ENCODE measurements around the gene TENM4. TPM values are rescaled to one million over a fixed set of nuclear protein-coding genes. Genes with fewer than 3 reads are reported as not detected.

Gene TENM4
- total RNA-seq, 1 donor from 2014 or later, result 0.63 TPM

DNA sequence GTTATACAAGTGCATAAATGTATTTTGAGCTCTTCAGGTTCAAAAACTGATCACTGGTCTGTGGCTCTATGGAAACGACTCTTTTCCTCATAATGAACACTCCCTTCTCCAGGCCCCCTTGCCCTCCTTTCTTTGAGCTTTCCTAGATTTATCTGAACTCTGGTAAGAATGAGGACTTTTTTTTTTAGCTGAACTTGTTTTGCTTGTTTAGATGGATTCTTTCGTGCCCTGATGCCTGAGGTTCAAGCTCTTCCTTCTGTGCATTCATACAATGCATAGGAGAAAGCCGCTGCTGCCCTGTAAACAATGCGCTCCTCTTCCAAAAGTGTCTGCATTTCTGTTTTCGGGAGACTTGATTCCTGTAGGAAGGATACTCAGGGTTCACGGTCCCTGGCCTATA is 205.1 kb downstream of the TENM4 start:
- TF ChIP-seq, protein P1, sequence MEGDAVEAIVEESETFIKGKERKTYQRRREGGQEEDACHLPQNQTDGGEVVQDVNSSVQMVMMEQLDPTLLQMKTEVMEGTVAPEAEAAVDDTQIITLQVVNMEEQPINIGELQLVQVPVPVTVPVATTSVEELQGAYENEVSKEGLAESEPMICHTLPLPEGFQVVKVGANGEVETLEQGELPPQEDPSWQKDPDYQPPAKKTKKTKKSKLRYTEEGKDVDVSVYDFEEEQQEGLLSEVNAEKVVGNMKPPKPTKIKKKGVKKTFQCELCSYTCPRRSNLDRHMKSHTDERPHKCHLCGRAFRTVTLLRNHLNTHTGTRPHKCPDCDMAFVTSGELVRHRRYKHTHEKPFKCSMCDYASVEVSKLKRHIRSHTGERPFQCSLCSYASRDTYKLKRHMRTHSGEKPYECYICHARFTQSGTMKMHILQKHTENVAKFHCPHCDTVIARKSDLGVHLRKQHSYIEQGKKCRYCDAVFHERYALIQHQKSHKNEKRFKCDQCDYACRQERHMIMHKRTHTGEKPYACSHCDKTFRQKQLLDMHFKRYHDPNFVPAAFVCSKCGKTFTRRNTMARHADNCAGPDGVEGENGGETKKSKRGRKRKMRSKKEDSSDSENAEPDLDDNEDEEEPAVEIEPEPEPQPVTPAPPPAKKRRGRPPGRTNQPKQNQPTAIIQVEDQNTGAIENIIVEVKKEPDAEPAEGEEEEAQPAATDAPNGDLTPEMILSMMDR (IDR thresholded peaks at IDR 0.05; ENCODE audit: borderline replicate concordance), result no peak
- no peaks in the 10 kb centered on the region for H3K9me3 ChIP-seq (replicated peaks)
- H3K36me3 ChIP-seq, result no peaks in the 10 kb centered on the region
- no peak for DNase-seq
- H3K4me3 ChIP-seq, result no peak overlapping the region
- H3K27me3 ChIP-seq (ENCODE audit: low read depth), result peaks cover 4% of the 10 kb centered on the region
- H3K4me1 ChIP-seq, result peaks cover 21% of the 10 kb centered on the region
- no peak overlapping the region for H3K27ac ChIP-seq (replicated peaks)
- intact Hi-C loops (cut with micrococcal nuclease), result no loop called here

DNA sequence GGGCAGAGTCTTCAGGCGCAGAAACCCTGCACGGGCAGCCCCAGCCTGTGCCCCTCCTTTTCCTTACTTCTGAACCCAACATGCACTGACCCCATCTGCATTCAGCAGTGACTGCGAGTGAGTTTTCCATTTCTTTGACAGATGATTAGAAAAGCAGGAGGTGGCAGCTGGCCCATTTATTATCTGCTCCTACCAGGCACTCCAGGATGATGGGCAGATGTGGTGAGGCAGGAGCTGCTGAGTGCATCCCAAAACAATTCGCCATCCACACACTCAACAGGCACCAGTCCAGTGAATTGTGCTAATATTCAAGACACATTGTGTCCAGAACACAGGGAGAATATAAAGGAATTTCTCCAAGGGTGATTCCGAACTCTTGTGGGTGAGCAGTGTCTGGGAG is 208.5 kb downstream of the TENM4 start:
- intact Hi-C loops (cut with micrococcal nuclease), result no loop called here

DNA sequence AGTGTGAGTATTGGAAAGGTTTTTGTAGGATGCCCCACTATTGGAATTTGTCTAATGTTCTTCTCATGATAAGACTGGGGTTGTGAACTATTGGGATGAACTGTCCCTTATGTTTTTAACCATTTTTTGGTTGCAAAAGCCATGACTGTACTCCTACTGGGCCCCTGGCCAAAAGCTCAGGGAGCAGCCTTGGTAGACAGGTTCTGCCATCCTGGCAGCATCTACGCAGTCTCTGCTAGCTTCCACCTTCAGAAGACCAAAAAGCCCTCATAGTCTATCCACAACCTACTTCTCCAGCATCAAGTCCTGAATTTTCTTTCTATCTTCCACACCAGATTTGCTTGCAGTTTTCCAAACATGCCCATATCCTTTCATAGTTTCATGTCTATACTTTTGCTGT is 211.8 kb downstream of the TENM4 start:
- H3K36me3 ChIP-seq, result no peaks in the 10 kb centered on the region
- H3K9me3 ChIP-seq (replicated peaks), result no peaks in the 10 kb centered on the region
- H3K4me1 ChIP-seq, result no peaks in the 10 kb centered on the region
- H3K27ac ChIP-seq (replicated peaks), result no peak overlapping the region
- H3K27me3 ChIP-seq (ENCODE audit: low read depth), result peaks cover 4% of the 10 kb centered on the region
- H3K4me3 ChIP-seq, result no peak overlapping the region
- TF ChIP-seq, protein P1 (IDR thresholded peaks at IDR 0.05; ENCODE audit: borderline replicate concordance), result no peak
- no peak for DNase-seq
- intact Hi-C loops (cut with micrococcal nuclease), result no loop called here

More for the DNA sequence above, 208.5 kb downstream of the TENM4 start:
- DNase-seq, result no peak
- peaks cover 20% of the 10 kb centered on the region for H3K4me1 ChIP-seq
- TF ChIP-seq, protein P1 (IDR thresholded peaks at IDR 0.05; ENCODE audit: borderline replicate concordance), result no peak
- no peak overlapping the region for H3K27ac ChIP-seq (replicated peaks)
- H3K9me3 ChIP-seq (replicated peaks), result no peaks in the 10 kb centered on the region
- no peaks in the 10 kb centered on the region for H3K36me3 ChIP-seq
- H3K27me3 ChIP-seq (ENCODE audit: low read depth), result no peaks in the 10 kb centered on the region
- no peak overlapping the region for H3K4me3 ChIP-seq

DNA sequence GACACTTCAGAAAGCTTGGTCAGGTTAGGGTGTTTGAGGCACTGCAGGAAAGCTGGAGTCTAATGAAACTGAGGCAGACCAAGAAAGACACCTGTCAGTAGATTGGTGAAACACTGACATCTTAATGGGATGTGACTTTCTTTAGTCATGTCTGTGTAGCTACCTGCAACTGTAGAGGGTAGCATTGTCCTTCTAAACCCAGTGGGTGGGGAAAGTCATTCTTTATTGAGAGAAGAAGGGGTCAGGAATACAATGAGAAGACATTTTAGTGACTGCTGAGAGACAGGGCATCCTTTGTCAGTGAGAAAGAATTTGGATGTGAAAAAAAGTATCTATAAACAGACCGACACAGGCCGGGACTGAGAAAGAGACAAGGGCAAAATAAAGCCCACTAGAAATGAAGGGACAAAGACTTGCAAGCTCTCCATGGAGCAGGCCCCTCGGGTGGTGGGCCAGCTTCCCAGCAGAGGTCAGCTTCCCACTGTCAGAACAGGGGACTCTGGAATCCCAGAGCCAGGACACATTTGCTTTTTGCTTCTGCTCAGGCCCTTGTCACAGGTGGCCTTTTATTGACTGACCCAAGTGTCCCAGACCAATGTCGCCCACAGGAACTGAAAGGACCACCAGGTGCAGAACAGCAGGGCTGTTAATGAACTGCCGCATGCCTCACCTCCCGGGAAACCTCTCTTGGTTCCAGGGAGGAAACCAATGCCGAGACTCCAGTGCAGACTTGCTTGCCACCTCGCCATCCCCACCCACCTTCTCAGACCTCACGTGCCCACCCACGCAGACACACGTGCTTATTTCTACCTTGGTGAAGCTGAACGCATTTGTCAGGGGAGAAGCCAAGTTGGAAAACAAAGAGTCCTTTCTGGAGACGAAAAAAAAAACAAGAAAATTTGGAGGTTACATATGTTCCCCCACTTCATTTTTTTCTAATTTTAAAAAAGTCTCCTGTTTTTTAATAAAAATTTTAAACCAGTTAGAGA is 212.8 kb downstream of the TENM4 start:
- H3K9me3 ChIP-seq (replicated peaks), result no peaks in the 10 kb centered on the region
- H3K27me3 ChIP-seq (ENCODE audit: low read depth), result peaks cover 9% of the 10 kb centered on the region
- DNase-seq, result no peak
- no peaks in the 10 kb centered on the region for H3K36me3 ChIP-seq
- no peak overlapping the region for H3K4me3 ChIP-seq
- intact Hi-C loops (cut with micrococcal nuclease), result no loop called here
- H3K4me1 ChIP-seq, result no peaks in the 10 kb centered on the region
- TF ChIP-seq, protein P1 (IDR thresholded peaks at IDR 0.05; ENCODE audit: borderline replicate concordance), result no peak
- H3K27ac ChIP-seq (replicated peaks), result no peak overlapping the region

DNA sequence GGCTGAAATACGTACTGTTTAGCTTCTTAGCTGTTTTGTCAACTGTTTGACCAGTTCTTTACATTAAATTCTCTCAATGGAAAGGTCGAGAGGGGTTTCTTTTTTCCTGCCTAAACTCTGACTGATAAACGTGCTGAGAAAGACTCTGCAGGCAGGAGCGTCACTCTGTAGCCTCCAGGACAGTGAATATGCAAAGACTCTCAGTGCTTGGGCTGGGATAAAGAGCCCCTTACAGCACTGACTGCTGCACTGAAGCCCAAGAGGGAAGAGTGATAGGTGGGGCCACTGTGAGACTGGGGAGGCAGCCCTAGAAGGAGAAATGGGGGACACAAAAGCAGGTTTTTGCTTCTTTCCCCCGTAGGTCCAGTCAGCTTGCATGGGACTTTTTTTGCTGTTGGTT is 213.5 kb downstream of the TENM4 start:
- peaks cover 16% of the 10 kb centered on the region for H3K27me3 ChIP-seq (ENCODE audit: low read depth)
- DNase-seq, result no peak
- H3K4me3 ChIP-seq, result no peak overlapping the region
- no peaks in the 10 kb centered on the region for H3K4me1 ChIP-seq
- TF ChIP-seq, protein P1 (IDR thresholded peaks at IDR 0.05; ENCODE audit: borderline replicate concordance), result no peak
- H3K27ac ChIP-seq (replicated peaks), result no peak overlapping the region
- H3K36me3 ChIP-seq, result no peaks in the 10 kb centered on the region
- intact Hi-C loops (cut with micrococcal nuclease), result no loop called here
- H3K9me3 ChIP-seq (replicated peaks), result peaks cover 3% of the 10 kb centered on the region
